ENCODE results near the gene AXIN2. TPM values are rescaled to one million over a fixed set of nuclear protein-coding genes. Genes with fewer than 3 reads are reported as not detected.

The AXIN2 gene
- polyA plus RNA-seq, 3 donors, result 0.10 TPM; not detected in 2

DNA sequence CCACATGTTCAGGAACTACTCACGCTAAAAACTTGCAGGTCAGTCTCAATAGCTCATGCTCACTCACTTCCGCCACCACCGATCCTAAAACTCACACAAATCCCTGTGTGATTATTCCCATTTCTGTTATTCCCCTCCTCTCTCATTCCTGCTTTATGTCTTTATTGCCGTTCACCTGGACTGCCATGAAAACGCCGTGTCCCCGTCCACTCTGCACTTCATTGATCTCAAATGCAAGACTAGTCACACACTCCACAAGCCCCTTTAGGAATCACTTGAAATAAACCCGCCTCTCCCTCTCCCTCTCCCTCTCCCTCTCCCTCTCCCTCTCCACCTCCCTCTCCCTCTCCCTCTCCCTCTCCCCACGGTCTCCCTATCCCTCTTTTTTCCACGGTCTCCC is 78.0 kb downstream of the AXIN2 start:
- no peaks in the 10 kb centered on the region for H3K4me1 ChIP-seq (ENCODE audit: control insufficient read depth in 1 of 2, insufficient read depth in 2 of 2, low read length in 2 of 2)
- 100% methylated on average over 6 of the region's 10 CpGs for WGBS (ENCODE audit: insufficient coverage)
- H3K27ac Mint-ChIP-seq, result no peak overlapping the region

DNA sequence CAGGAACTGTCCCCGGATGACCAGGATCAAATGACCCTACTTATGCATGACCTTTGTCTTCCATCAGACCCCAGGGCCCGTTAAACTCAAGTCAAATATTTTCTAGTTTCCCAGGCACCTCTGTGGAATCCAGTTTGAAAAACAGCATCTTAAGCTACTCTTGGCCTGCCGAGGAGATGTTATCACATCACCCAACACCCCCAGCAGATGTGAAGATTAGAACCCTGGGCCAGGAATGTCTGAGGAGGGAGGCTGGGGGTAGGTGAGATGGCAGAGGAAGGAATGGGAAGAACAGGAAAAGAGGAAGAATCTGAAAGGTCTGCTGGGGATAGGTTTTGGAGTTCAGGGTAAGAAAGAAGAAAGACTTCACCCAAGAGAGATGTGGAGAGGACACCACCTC is 79.2 kb downstream of the AXIN2 start:
- Histone ChIP-seq H3K4me1 (ENCODE audit: control insufficient read depth in 1 of 2, insufficient read depth in 2 of 2, low read length in 2 of 2) (no peaks in the 10 kb centered on the region), H3K27ac (ENCODE audit: low read depth in 1 of 2, low read length in 2 of 2) (no peak overlapping the region), H3K4me3 (replicated peaks in 1 of 3; ENCODE audit: low read depth in 2 of 3, low read length in 3 of 3) (no peak overlapping the region), H3K27me3 (ENCODE audit: control insufficient read depth in 2 of 2, insufficient read depth in 2 of 2, low read length in 2 of 2) (no peaks in the 10 kb centered on the region), H3K9ac (ENCODE audit: insufficient read depth, low read length, poor library complexity, severe bottlenecking) (no peak overlapping the region), H3K9me3 (replicated peaks in 1 of 2; ENCODE audit: control insufficient read depth in 1 of 2, insufficient read depth in 1 of 2, low read length in 2 of 2) (peaks cover 0 to 10% of the 10 kb centered on the region in 2 donors), H3K4me2 (replicated peaks; ENCODE audit: extremely low read depth, low read length, poor library complexity, severe bottlenecking) (no peak overlapping the region), H3K36me3 (replicated peaks in 1 of 2; ENCODE audit: control insufficient read depth in 1 of 2, insufficient read depth in 2 of 2, low read length in 2 of 2) (no peaks in the 10 kb centered on the region), H3K79me2 (ENCODE audit: insufficient read depth, low read length) (no peaks in the 10 kb centered on the region), H2AFZ (ENCODE audit: insufficient read depth, low read depth, low read length, poor library complexity, severe bottlenecking) (no peak overlapping the region), H4K20me1 (ENCODE audit: insufficient read depth, low read length) (no peaks in the 10 kb centered on the region)
- Mint-ChIP-seq H3K4me3 (no peak overlapping the region), H3K27ac (no peak overlapping the region), H3K4me1 (no peaks in the 10 kb centered on the region), H3K9me3 (peaks cover 4 to 21% (median 13%) of the 10 kb centered on the region in 7 donors), H3K36me3 (no peaks in the 10 kb centered on the region), H3K27me3 (ENCODE audit: low read depth in 3 of 3) (peaks cover 0 to 8% (median 0%) of the 10 kb centered on the region in 3 donors)
- TF ChIP-seq, protein P1, sequence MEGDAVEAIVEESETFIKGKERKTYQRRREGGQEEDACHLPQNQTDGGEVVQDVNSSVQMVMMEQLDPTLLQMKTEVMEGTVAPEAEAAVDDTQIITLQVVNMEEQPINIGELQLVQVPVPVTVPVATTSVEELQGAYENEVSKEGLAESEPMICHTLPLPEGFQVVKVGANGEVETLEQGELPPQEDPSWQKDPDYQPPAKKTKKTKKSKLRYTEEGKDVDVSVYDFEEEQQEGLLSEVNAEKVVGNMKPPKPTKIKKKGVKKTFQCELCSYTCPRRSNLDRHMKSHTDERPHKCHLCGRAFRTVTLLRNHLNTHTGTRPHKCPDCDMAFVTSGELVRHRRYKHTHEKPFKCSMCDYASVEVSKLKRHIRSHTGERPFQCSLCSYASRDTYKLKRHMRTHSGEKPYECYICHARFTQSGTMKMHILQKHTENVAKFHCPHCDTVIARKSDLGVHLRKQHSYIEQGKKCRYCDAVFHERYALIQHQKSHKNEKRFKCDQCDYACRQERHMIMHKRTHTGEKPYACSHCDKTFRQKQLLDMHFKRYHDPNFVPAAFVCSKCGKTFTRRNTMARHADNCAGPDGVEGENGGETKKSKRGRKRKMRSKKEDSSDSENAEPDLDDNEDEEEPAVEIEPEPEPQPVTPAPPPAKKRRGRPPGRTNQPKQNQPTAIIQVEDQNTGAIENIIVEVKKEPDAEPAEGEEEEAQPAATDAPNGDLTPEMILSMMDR (IDR thresholded peaks at IDR 0.05), result no peak
- intact Hi-C loops (cut with micrococcal nuclease), result no loop called here
- 100% methylated on average over 1 of the region's 3 CpGs for WGBS (ENCODE audit: insufficient coverage)
- DNase-seq, result no peak

More for the DNA sequence above, 78.0 kb downstream of the AXIN2 start:
- Mint-ChIP-seq H3K4me1 (no peaks in the 10 kb centered on the region), H3K27me3 (ENCODE audit: low read depth in 3 of 3) (peaks cover 0 to 8% (median 0%) of the 10 kb centered on the region in 3 donors), H3K9me3 (peaks cover 4 to 21% (median 13%) of the 10 kb centered on the region in 7 donors), H3K4me3 (no peak overlapping the region), H3K36me3 (no peaks in the 10 kb centered on the region)
- no peak for DNase-seq
- H3K9ac ChIP-seq (ENCODE audit: insufficient read depth, low read length, poor library complexity, severe bottlenecking), result no peak overlapping the region
- no peak overlapping the region for H3K4me2 ChIP-seq (replicated peaks; ENCODE audit: extremely low read depth, low read length, poor library complexity, severe bottlenecking)
- TF ChIP-seq, protein P1 (IDR thresholded peaks at IDR 0.05), result no peak
- no peaks in the 10 kb centered on the region for H3K79me2 ChIP-seq (ENCODE audit: insufficient read depth, low read length)
- no peak overlapping the region for H3K4me3 ChIP-seq (replicated peaks in 1 of 3; ENCODE audit: low read depth in 2 of 3, low read length in 3 of 3)
- H3K9me3 ChIP-seq (replicated peaks in 1 of 2; ENCODE audit: control insufficient read depth in 1 of 2, insufficient read depth in 1 of 2, low read length in 2 of 2), result peaks cover 0 to 10% of the 10 kb centered on the region in 2 donors
- no peak overlapping the region for H2AFZ ChIP-seq (ENCODE audit: insufficient read depth, low read depth, low read length, poor library complexity, severe bottlenecking)
- intact Hi-C loops (cut with micrococcal nuclease), result no loop called here
- no peaks in the 10 kb centered on the region for H3K27me3 ChIP-seq (ENCODE audit: control insufficient read depth in 2 of 2, insufficient read depth in 2 of 2, low read length in 2 of 2)
- no peaks in the 10 kb centered on the region for H4K20me1 ChIP-seq (ENCODE audit: insufficient read depth, low read length)
- no peak overlapping the region for H3K27ac ChIP-seq (ENCODE audit: low read depth in 1 of 2, low read length in 2 of 2)
- no peaks in the 10 kb centered on the region for H3K36me3 ChIP-seq (replicated peaks in 1 of 2; ENCODE audit: control insufficient read depth in 1 of 2, insufficient read depth in 2 of 2, low read length in 2 of 2)
